Uterus (tissue), 4 donors: ENCODE data around the gene FRZB. TPM values are rescaled to one million over a fixed set of nuclear protein-coding genes. Genes with fewer than 3 reads are reported as not detected.

Experiments
- DNase-seq, 2 donors: peaks; one replicate each; pipeline ENCODE4 v3.0.0-alpha.2; 2019 to 2020
- H3K27ac ChIP-seq, 2 donors: fragments of 200-600 bp; sonication (generic); 1 replicate in 1 of 2; 2 replicates in 1 of 2; pipeline ENCODE4 v1.5.1; 2016 to 2018
- H3K27me3 ChIP-seq, 2 donors: fragments of 200-600 bp; sonication (generic); one replicate each; pipeline ENCODE4 v1.5.1; 2018 to 2019; ENCODE audit warnings: control low read depth in 1 of 2
- H3K36me3 ChIP-seq, 2 donors: fragments of 200-600 bp; sonication (generic); one replicate each; pipeline ENCODE4 v1.5.1; 2019; ENCODE audit warnings: control low read depth in 1 of 2
- H3K4me1 ChIP-seq, 2 donors: fragments of 200-600 bp; sonication (generic); one replicate each; pipeline ENCODE4 v1.5.1; 2018 to 2019; ENCODE audit warnings: control low read depth in 1 of 2
- H3K4me3 ChIP-seq, 2 donors: fragments of 200-600 bp; sonication (generic); 1 replicate in 1 of 2; 2 replicates in 1 of 2; pipeline ENCODE4 v1.5.1; 2018 to 2019; ENCODE audit warnings: mild to moderate bottlenecking in 1 of 2
- H3K9me3 ChIP-seq, 2 donors: fragments of 200-600 bp; sonication (generic); one replicate each; pipeline ENCODE4 v1.5.1; 2019; ENCODE audit warnings: control low read depth in 1 of 2
- POLR2A ChIP-seq, 2 donors: fragments of 450-650 bp; IDR thresholded peaks; one replicate each; pipeline ENCODE4 v1.6.1; 2016; ENCODE audit warnings: antibody characterized with exemption in 2 of 2, mild to moderate bottlenecking in 1 of 2, moderate library complexity in 1 of 2
- intact Hi-C: fragments of 100-400 bp; cut with DNase I; formaldehyde crosslinking; loops from one replicate; pipeline ENCODE4 v1.15.1; 2023; ENCODE audit warnings: low total_unique reads
- total RNA-seq, 4 donors: library from RNA; depleted of rRNA in 3 of 4; stranded (reverse); fragments of >200 nt in 3 of 4; gene quantifications; one replicate each; pipeline versions ENCODE4 v1.1.0 to v1.2.4, GENCODE V29; 2014 to 2023
- TF ChIP-seq, protein P1 (sequence below), 4 experiments: fragments of 200-600 bp in 2 of 4; fragments of 450-650 bp in 2 of 4; sonication (generic) in 2 of 4; IDR thresholded peaks; one replicate each; pipeline ENCODE4 v1.5.1; 2016 to 2019; ENCODE audit warnings: antibody characterized with exemption in 4 of 4, mild to moderate bottlenecking in 2 of 4, moderate library complexity in 1 of 4
- donor health status: DM: yes; HTN: yes; CAD: no.

Gene FRZB
- total RNA-seq, 4 donors from 2014 or later = 0.29 to 15.1 (median 7.3) TPM

- TF ChIP-seq POLR2A (IDR thresholded peaks at IDR 0.05) = no peak
- TF ChIP-seq, protein P1, sequence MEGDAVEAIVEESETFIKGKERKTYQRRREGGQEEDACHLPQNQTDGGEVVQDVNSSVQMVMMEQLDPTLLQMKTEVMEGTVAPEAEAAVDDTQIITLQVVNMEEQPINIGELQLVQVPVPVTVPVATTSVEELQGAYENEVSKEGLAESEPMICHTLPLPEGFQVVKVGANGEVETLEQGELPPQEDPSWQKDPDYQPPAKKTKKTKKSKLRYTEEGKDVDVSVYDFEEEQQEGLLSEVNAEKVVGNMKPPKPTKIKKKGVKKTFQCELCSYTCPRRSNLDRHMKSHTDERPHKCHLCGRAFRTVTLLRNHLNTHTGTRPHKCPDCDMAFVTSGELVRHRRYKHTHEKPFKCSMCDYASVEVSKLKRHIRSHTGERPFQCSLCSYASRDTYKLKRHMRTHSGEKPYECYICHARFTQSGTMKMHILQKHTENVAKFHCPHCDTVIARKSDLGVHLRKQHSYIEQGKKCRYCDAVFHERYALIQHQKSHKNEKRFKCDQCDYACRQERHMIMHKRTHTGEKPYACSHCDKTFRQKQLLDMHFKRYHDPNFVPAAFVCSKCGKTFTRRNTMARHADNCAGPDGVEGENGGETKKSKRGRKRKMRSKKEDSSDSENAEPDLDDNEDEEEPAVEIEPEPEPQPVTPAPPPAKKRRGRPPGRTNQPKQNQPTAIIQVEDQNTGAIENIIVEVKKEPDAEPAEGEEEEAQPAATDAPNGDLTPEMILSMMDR (IDR thresholded peaks at IDR 0.05) = no peak
- no peak overlapping the region for H3K27ac ChIP-seq
- no peaks in the 10 kb centered on the region for H3K27me3 ChIP-seq
- H3K4me1 ChIP-seq = no peaks in the 10 kb centered on the region
- intact Hi-C loops = no loop called here
- H3K9me3 ChIP-seq = no peaks in the 10 kb centered on the region
- DNase-seq = no peak
- no peak overlapping the region for H3K4me3 ChIP-seq
- H3K36me3 ChIP-seq = no peaks in the 10 kb centered on the region
These were observed 38.4 kb upstream of the FRZB start for GRCh38 chr2:182904844-182905243.

- TF ChIP-seq, protein P1 (IDR thresholded peaks at IDR 0.05) = no peak
- no peak for TF ChIP-seq POLR2A (IDR thresholded peaks at IDR 0.05)
- Histone ChIP-seq H3K27ac (no peak overlapping the region), H3K36me3 (no peaks in the 10 kb centered on the region), H3K4me1 (no peaks in the 10 kb centered on the region), H3K4me3 (no peak overlapping the region), H3K9me3 (no peaks in the 10 kb centered on the region), H3K27me3 (no peaks in the 10 kb centered on the region)
- intact Hi-C loops = no loop called here
- DNase-seq = no peak
These were observed 37.1 kb upstream of the FRZB start for GRCh38 chr2:182903566-182903965.

DNA sequence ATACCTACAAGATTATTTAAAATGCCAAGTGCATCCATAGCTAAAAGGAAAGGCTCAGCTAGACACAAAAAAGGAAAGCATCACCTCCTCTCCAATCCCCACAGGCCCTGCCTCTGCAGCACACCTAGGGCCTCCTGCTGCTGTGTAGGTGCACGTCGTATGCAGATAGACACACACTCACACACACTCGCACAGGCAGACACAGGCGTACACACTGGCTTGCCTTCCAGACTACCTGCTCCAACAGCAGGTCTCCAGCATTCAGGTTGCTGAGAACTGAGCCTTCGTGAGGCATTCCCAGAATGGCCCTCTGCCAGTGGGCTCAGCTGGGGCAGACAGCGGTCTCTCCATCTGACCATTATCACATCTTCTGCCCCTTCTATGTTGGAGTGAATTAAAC, 35.3 kb upstream of the FRZB start:
- Histone ChIP-seq H3K9me3 (no peaks in the 10 kb centered on the region), H3K27me3 (no peaks in the 10 kb centered on the region), H3K4me3 (no peak overlapping the region), H3K4me1 (no peaks in the 10 kb centered on the region), H3K36me3 (no peaks in the 10 kb centered on the region), H3K27ac (no peak overlapping the region)
- intact Hi-C loops = no loop called here
- no peak for DNase-seq
- no peak for TF ChIP-seq POLR2A (IDR thresholded peaks at IDR 0.05)

- Histone ChIP-seq H3K9me3 (no peaks in the 10 kb centered on the region), H3K36me3 (no peaks in the 10 kb centered on the region), H3K27ac (no peak overlapping the region), H3K27me3 (no peaks in the 10 kb centered on the region), H3K4me1 (no peaks in the 10 kb centered on the region), H3K4me3 (no peak overlapping the region)
- DNase-seq = no peak
- intact Hi-C loops = no loop called here
- TF ChIP-seq, protein P1 (IDR thresholded peaks at IDR 0.05) = no peak
- TF ChIP-seq POLR2A (IDR thresholded peaks at IDR 0.05) = no peak
These were observed 32.3 kb upstream of the FRZB start for GRCh38 chr2:182898718-182899117.

GRCh38 chr2:182897137-182897536, 30.7 kb upstream of the FRZB start:
- no peaks in the 10 kb centered on the region for H3K36me3 ChIP-seq
- H3K4me1 ChIP-seq = no peaks in the 10 kb centered on the region
- intact Hi-C loops = no loop called here
- no peak overlapping the region for H3K4me3 ChIP-seq
- no peak overlapping the region for H3K27ac ChIP-seq
- H3K9me3 ChIP-seq = no peaks in the 10 kb centered on the region
- no peaks in the 10 kb centered on the region for H3K27me3 ChIP-seq
- no peak for TF ChIP-seq POLR2A (IDR thresholded peaks at IDR 0.05)
- TF ChIP-seq, protein P1 (IDR thresholded peaks at IDR 0.05) = no peak
- DNase-seq = no peak

GRCh38 chr2:182895798-182896197, 29.4 kb upstream of the FRZB start:
- Histone ChIP-seq H3K9me3 (no peaks in the 10 kb centered on the region), H3K36me3 (no peaks in the 10 kb centered on the region), H3K27ac (no peak overlapping the region), H3K4me1 (no peaks in the 10 kb centered on the region), H3K4me3 (no peak overlapping the region), H3K27me3 (no peaks in the 10 kb centered on the region)
- intact Hi-C loops = no loop called here
- no peak for TF ChIP-seq POLR2A (IDR thresholded peaks at IDR 0.05)
- TF ChIP-seq, protein P1 (IDR thresholded peaks at IDR 0.05) = no peak
- no peak for DNase-seq
